Measurements from ENCODE around the gene ARRDC3. TPM values are rescaled to one million over a fixed set of nuclear protein-coding genes. Genes with fewer than 3 reads are reported as not detected.

The ARRDC3 gene
- total and polyA plus RNA-seq, 8 donors: 7.3 to 79.6 (median 16.4) TPM

GRCh38 chr5:91416491-91416890, 33.4 kb upstream of the ARRDC3 start:
- DNase-seq (no peak), FAIRE-seq (no peak), ATAC-seq (no peak)
- Histone ChIP-seq H3K9me3 (no peaks in the 10 kb centered on the region), H3K36me3 (no peaks in the 10 kb centered on the region), H3K4me3 (no peak overlapping the region), H3K4me1 (no peaks in the 10 kb centered on the region), H3K27me3 (no peaks in the 10 kb centered on the region), H3K27ac (no peak overlapping the region)
- TF ChIP-seq CTCF (IDR thresholded peaks at IDR 0.05): no peak
- WGBS, 2 donors: 78 to 87% methylated on average over 2 of the region's 2 CpGs
- intact Hi-C loops (cut with DNase I): loop anchor here in 1 of 3 donors (10.0 kb wide), 1 partner anchor 552 kb away; no protein-coding TSS in a partner anchor

GRCh38 chr5:91409304-91409703, 26.2 kb upstream of the ARRDC3 start:
- Histone ChIP-seq H3K4me1 (no peaks in the 10 kb centered on the region), H3K27me3 (no peaks in the 10 kb centered on the region), H3K9me3 (no peaks in the 10 kb centered on the region), H3K36me3 (no peaks in the 10 kb centered on the region), H3K27ac (no peak overlapping the region), H3K4me3 (no peak overlapping the region)
- WGBS, 2 donors: 94 to 100% methylated on average over 1 of the region's 1 CpG
- no peak for TF ChIP-seq CTCF (IDR thresholded peaks at IDR 0.05)
- FAIRE-seq: no peak
- ATAC-seq: no peak
- intact Hi-C loops (cut with DNase I): no loop called here
- DNase-seq: no peak

GRCh38 chr5:91408710-91409109, 25.6 kb upstream of the ARRDC3 start:
- no peak for ATAC-seq

GRCh38 chr5:91407204-91407603, 24.1 kb upstream of the ARRDC3 start:
- no peak for FAIRE-seq
- no peaks in the 10 kb centered on the region for H3K36me3 ChIP-seq
- WGBS, 2 donors: 84 to 92% methylated on average over 1 of the region's 1 CpG

More at GRCh38 chr5:91408710-91409109, 25.6 kb upstream of the ARRDC3 start:
- Histone ChIP-seq H3K27ac (no peak overlapping the region), H3K36me3 (no peaks in the 10 kb centered on the region), H3K9me3 (no peaks in the 10 kb centered on the region), H3K4me3 (no peak overlapping the region), H3K27me3 (no peaks in the 10 kb centered on the region), H3K4me1 (no peaks in the 10 kb centered on the region)
- no peak for DNase-seq
- no peak for FAIRE-seq
- intact Hi-C loops (cut with DNase I): no loop called here
- no peak for TF ChIP-seq CTCF (IDR thresholded peaks at IDR 0.05)

GRCh38 chr5:91403438-91403837, 20.3 kb upstream of the ARRDC3 start:
- DNase-seq: no peak
- no peaks in the 10 kb centered on the region for H3K36me3 ChIP-seq
- no peak for TF ChIP-seq CTCF (IDR thresholded peaks at IDR 0.05)
- no peaks in the 10 kb centered on the region for H3K4me1 ChIP-seq
- intact Hi-C loops (cut with DNase I): no loop called here
- no peak for ATAC-seq
- no peak overlapping the region for H3K27ac ChIP-seq
- H3K9me3 ChIP-seq: no peaks in the 10 kb centered on the region
- H3K4me3 ChIP-seq: no peak overlapping the region
- no peak for FAIRE-seq
- no peaks in the 10 kb centered on the region for H3K27me3 ChIP-seq

More at GRCh38 chr5:91407204-91407603, 24.1 kb upstream of the ARRDC3 start:
- ATAC-seq (no peak), DNase-seq (no peak)
- Histone ChIP-seq H3K9me3 (no peaks in the 10 kb centered on the region), H3K27ac (no peak overlapping the region), H3K4me3 (no peak overlapping the region), H3K4me1 (no peaks in the 10 kb centered on the region), H3K27me3 (no peaks in the 10 kb centered on the region)
- TF ChIP-seq CTCF (IDR thresholded peaks at IDR 0.05): no peak
- intact Hi-C loops (cut with DNase I): no loop called here
